ENCODE results near the gene TCF12. TPM values are rescaled to one million over a fixed set of nuclear protein-coding genes. Genes with fewer than 3 reads are reported as not detected.

TCF12 gene
- total RNA-seq, 1 experiment from 2014 or later: 76.7 TPM

DNA sequence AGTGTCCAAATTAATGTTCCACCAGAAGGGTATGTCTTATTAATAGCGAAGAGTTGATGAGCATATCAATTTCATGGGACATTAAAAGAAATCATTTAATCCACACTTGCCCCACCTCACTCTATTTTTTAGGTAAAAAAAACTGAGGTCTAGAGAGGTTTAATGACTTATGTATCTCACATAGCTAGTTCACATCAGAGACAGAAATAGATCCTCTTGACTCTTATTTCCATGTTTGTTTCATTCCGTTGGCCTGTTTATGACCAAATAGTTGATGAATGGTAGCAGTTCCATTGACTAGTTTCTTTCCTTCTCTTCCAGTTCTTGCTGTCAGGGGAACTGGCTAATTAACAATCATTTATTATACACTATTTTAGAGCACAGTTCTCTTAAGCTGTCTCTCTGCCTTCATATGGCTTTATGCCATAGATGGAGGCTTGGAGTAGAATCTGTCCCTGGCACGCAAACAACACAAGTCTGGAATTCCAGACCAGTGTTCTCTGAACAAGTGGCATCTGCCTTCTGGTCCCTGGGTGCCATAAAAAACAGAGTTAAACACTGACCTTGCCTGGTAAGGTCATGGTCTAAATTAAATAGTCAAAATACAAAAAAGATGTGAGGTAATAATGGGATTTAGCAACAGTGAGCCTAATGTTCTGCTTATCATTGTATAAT is 237.9 kb downstream of the TCF12 start:
- Histone ChIP-seq H3K4me2 (ENCODE audit: insufficient read depth, insufficient read length, low read length) (no peak overlapping the region), H2AK5ac (ENCODE audit: insufficient read length, low read length) (no peak overlapping the region), H3K56ac (ENCODE audit: insufficient read length, low read depth, low read length) (no peak overlapping the region), H3K14ac (ENCODE audit: insufficient read depth, low read length) (no peak overlapping the region), H3K9ac (ENCODE audit: extremely low read depth, insufficient read length, low read length) (no peak overlapping the region), H3K27ac (ENCODE audit: insufficient read length, low read depth, low read length) (no peak overlapping the region), H3K79me1 (ENCODE audit: insufficient read depth, low read depth, low read length, poor library complexity, severe bottlenecking) (no peaks in the 10 kb centered on the region), H2BK5ac (ENCODE audit: insufficient read length, low read length) (no peak overlapping the region), H4K5ac (ENCODE audit: insufficient read length, low read depth, low read length) (no peak overlapping the region), H3K4me1 (ENCODE audit: insufficient read depth, low read length) (no peaks in the 10 kb centered on the region), H2BK120ac (ENCODE audit: low read depth, low read length, poor library complexity, severe bottlenecking) (no peak overlapping the region), H3K18ac (ENCODE audit: insufficient read length, low read depth, low read length) (no peak overlapping the region), H2BK12ac (ENCODE audit: insufficient read length, low read depth, low read length) (no peak overlapping the region), H4K20me1 (ENCODE audit: control insufficient read depth, insufficient read depth, insufficient read length) (no peaks in the 10 kb centered on the region), H3K79me2 (ENCODE audit: insufficient read depth, low read length) (no peaks in the 10 kb centered on the region), H4K8ac (replicated peaks; ENCODE audit: insufficient read length, low read depth, low read length) (no peak overlapping the region), H3K23ac (ENCODE audit: insufficient read length, low read depth, low read length) (no peak overlapping the region), H2BK20ac (ENCODE audit: low read depth, low read length, poor library complexity, severe bottlenecking) (no peak overlapping the region), H3K27me3 (ENCODE audit: insufficient read depth, low read length) (no peaks in the 10 kb centered on the region), H3K9me3 (ENCODE audit: control insufficient read depth, low read depth, low read length) (peaks cover 8% of the 10 kb centered on the region), H3T11ph (ENCODE audit: low read length) (no peak overlapping the region), H3K4ac (ENCODE audit: low read depth, low read length) (no peak overlapping the region), H2BK15ac (ENCODE audit: low read depth, low read length) (no peak overlapping the region), H3K23me2 (ENCODE audit: insufficient read length, low read depth, low read length, poor library complexity, severe bottlenecking) (no peaks in the 10 kb centered on the region), H2AFZ (ENCODE audit: low read length) (no peak overlapping the region), H4K91ac (ENCODE audit: insufficient read length, low read depth, low read length) (no peak overlapping the region)
- no peak overlapping the region for H3K4me3 Mint-ChIP-seq
- H3K9me3 Mint-ChIP-seq: peaks cover 14 to 16% of the 10 kb centered on the region in 2 experiments
- no peak for DNase-seq
- H3K27ac Mint-ChIP-seq: no peak overlapping the region; a peak in 1 of 7 replicates
- TF ChIP-seq, protein P1, sequence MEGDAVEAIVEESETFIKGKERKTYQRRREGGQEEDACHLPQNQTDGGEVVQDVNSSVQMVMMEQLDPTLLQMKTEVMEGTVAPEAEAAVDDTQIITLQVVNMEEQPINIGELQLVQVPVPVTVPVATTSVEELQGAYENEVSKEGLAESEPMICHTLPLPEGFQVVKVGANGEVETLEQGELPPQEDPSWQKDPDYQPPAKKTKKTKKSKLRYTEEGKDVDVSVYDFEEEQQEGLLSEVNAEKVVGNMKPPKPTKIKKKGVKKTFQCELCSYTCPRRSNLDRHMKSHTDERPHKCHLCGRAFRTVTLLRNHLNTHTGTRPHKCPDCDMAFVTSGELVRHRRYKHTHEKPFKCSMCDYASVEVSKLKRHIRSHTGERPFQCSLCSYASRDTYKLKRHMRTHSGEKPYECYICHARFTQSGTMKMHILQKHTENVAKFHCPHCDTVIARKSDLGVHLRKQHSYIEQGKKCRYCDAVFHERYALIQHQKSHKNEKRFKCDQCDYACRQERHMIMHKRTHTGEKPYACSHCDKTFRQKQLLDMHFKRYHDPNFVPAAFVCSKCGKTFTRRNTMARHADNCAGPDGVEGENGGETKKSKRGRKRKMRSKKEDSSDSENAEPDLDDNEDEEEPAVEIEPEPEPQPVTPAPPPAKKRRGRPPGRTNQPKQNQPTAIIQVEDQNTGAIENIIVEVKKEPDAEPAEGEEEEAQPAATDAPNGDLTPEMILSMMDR (conservative IDR thresholded peaks at IDR 0.05): no peak
- peaks cover 21 to 22% of the 10 kb centered on the region in 2 experiments for H3K4me1 Mint-ChIP-seq
- WGBS (ENCODE audit: extremely low coverage, insufficient read length, low lambda C conversion rate): no CpG with 5 or more reads among the region's 3 CpGs
- H3K27me3 Mint-ChIP-seq (ENCODE audit: low read depth): no peaks in the 10 kb centered on the region; the same call in 1 of the 2 replicates
- H3K36me3 Mint-ChIP-seq (ENCODE audit: insufficient read depth in 1 of 3, low read depth in 3 of 3): peaks cover 14 to 21% (median 15%) of the 10 kb centered on the region in 3 experiments

Data from H9 (cell line).